Rectal smooth muscle tissue (tissue), 1 donor: ENCODE data around the gene GPR18.

Experiments used
- H3K27ac ChIP-seq: one replicate; pipeline ENCODE4 v1.7.0; 2013; ENCODE audit warnings: low read depth, low read length, inconsistent platforms
- H3K27me3 ChIP-seq: one replicate; pipeline ENCODE4 v1.7.0; 2013; ENCODE audit warnings: low read length; ENCODE audit not compliant: control insufficient read depth, insufficient read depth
- H3K36me3 ChIP-seq: one replicate; pipeline ENCODE4 v1.7.0; 2013; ENCODE audit warnings: low read length; ENCODE audit not compliant: control insufficient read depth, insufficient read depth
- H3K4me1 ChIP-seq: one replicate; pipeline ENCODE4 v1.7.0; 2013; ENCODE audit warnings: low read length; ENCODE audit not compliant: control insufficient read depth, insufficient read depth
- H3K4me3 ChIP-seq: one replicate; pipeline ENCODE4 v1.7.0; 2013; ENCODE audit warnings: low read length
- H3K9ac ChIP-seq: one replicate; pipeline ENCODE4 v1.7.0; 2013; ENCODE audit warnings: low read length

Gene GPR18

GRCh38 chr13:99288089-99288488 lies 29.9 kb upstream of the GPR18 start:
- Histone ChIP-seq H3K4me1 (peaks cover 4% of the 10 kb centered on the region), H3K4me3 (no peak overlapping the region), H3K9ac (no peak overlapping the region), H3K27ac (no peak overlapping the region), H3K27me3 (no peaks in the 10 kb centered on the region), H3K36me3 (no peaks in the 10 kb centered on the region)

DNA sequence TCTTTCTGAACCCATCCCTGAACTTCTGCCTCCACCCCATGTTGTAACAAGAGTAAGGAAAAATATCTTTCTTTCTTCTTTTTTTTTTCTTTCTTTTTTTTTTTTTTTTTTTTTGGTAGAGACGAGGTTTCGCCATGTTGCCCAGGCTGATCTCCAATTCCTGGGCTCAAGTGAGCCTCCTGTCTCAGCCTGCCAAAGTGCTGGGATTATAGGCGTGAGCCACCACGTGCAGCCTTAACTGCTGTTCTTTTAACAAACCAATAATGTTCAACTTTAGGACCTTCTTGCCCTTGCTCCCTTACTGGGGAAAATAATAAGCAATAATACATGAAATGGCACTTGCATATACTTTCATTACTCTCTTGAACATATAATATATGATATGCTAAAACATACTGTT lies 29.4 kb upstream of the GPR18 start:
- Histone ChIP-seq H3K4me1 (peaks cover 4% of the 10 kb centered on the region), H3K27me3 (no peaks in the 10 kb centered on the region), H3K9ac (no peak overlapping the region), H3K36me3 (no peaks in the 10 kb centered on the region), H3K27ac (no peak overlapping the region), H3K4me3 (no peak overlapping the region)

GRCh38 chr13:99285432-99286182 lies 27.4 kb upstream of the GPR18 start:
- no peak overlapping the region for H3K27ac ChIP-seq
- peaks cover 7% of the 10 kb centered on the region for H3K4me1 ChIP-seq
- no peaks in the 10 kb centered on the region for H3K27me3 ChIP-seq
- H3K4me3 ChIP-seq: no peak overlapping the region
- no peaks in the 10 kb centered on the region for H3K36me3 ChIP-seq
- no peak overlapping the region for H3K9ac ChIP-seq

DNA sequence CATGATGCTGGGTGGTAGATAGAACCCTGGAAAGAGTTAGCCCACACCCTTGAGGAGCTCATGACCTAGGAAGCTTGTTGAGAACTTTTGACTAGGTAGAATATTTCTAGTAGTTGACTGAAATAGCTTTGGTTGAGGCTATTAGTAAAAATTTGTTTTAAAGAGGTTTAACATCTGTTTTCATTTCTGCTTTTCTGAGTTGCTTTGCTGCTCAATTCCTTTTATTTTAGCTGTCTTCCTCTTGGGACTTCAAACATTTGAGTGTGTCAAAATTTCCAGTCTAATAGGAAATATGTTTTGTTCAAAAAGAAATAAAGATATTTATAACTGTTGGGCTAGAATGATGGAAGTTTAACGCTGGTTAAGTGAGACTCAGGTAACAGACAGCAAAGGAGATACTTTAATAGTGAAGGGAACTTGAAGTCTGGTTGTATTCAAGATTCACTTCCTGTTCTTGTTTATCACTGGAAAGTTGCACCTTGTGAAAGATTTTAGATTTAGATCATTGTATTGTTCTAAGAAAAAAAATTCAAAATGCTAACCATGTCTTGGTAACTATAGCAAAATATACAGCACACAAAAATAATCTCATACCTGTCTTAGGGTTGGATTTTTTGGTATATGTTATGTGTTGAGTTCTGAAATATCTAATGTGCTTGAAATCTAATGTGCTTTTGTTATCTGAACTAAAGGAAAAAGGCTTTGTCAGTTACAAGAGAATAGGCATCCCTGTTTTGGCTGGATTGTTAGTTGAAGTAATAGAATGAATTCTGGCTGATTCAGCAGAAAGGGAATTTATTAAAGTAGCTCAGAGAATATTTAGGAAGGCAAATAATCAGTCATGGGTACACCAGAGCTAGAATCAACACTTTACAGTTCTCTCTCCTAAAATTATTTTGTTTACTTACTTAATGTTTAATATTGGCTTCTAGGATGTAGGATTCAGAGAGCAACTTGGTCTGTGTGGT lies 24.4 kb upstream of the GPR18 start:
- peaks cover 7% of the 10 kb centered on the region for H3K4me1 ChIP-seq
- H3K36me3 ChIP-seq: no peaks in the 10 kb centered on the region
- no peaks in the 10 kb centered on the region for H3K27me3 ChIP-seq
- H3K9ac ChIP-seq: no peak overlapping the region
- H3K4me3 ChIP-seq: no peak overlapping the region
- H3K27ac ChIP-seq: peak overlapping the region; percentile 27

DNA sequence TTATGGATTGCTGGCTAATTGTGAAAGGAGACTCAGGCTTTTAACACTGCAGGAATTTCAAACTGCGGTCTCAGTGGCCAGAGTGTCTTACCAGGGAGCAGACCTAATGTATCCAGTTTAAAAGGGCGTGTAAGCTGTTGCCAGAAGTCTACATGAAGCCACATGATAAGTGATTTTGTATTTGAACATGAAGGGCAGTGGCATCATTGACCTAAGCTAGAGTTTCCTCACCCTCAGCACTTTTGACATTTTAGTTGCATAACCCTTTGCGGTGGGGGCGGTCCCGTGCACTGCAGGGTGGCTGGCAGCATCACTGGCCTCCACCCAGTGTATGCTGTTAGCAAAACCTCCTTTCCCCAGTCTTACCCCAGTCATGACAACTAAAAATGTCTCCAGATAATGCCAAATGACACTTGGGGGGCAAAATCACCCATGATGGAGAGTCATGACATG lies 23.7 kb upstream of the GPR18 start:
- Histone ChIP-seq H3K27me3 (no peaks in the 10 kb centered on the region), H3K36me3 (no peaks in the 10 kb centered on the region), H3K4me3 (no peak overlapping the region), H3K27ac (peak overlapping the region; percentile 27), H3K4me1 (peaks cover 7% of the 10 kb centered on the region), H3K9ac (no peak overlapping the region)

GRCh38 chr13:99280166-99280565 lies 22.0 kb upstream of the GPR18 start:
- H3K4me1 ChIP-seq: peaks cover 3% of the 10 kb centered on the region
- no peak overlapping the region for H3K27ac ChIP-seq
- no peaks in the 10 kb centered on the region for H3K36me3 ChIP-seq
- no peak overlapping the region for H3K4me3 ChIP-seq
- no peak overlapping the region for H3K9ac ChIP-seq
- no peaks in the 10 kb centered on the region for H3K27me3 ChIP-seq

GRCh38 chr13:99279637-99280036 lies 21.5 kb upstream of the GPR18 start:
- H3K4me1 ChIP-seq: peaks cover 3% of the 10 kb centered on the region
- H3K27ac ChIP-seq: no peak overlapping the region
- no peaks in the 10 kb centered on the region for H3K27me3 ChIP-seq
- no peak overlapping the region for H3K4me3 ChIP-seq
- no peaks in the 10 kb centered on the region for H3K36me3 ChIP-seq
- no peak overlapping the region for H3K9ac ChIP-seq

- H3K4me1 ChIP-seq: peaks cover 3% of the 10 kb centered on the region
- H3K9ac ChIP-seq: no peak overlapping the region
- H3K4me3 ChIP-seq: no peak overlapping the region
- no peak overlapping the region for H3K27ac ChIP-seq
- no peaks in the 10 kb centered on the region for H3K36me3 ChIP-seq
- H3K27me3 ChIP-seq: no peaks in the 10 kb centered on the region
Observed at GRCh38 chr13:99278843-99279242, 20.7 kb upstream of the GPR18 start.

DNA sequence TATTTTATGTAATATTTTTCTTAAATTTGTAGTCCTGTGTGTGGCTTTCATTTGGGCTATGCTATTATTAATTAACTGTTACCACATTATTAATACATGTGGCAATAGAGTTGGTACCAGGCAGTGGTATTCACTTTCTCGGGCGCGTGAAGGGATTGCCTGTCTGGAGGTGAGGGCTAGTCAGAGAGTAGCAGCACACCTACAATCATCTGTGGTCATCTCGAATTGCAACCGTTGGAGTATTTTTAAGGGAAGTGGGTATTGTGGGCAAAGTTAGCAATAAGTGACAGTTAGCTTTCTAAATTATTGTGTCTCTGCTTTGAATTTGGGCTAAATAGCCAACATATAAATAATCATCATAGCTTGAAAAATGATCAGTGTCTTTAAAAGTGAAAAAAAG lies 20.0 kb upstream of the GPR18 start:
- no peaks in the 10 kb centered on the region for H3K27me3 ChIP-seq
- H3K27ac ChIP-seq: no peak overlapping the region
- no peaks in the 10 kb centered on the region for H3K36me3 ChIP-seq
- H3K4me1 ChIP-seq: peaks cover 3% of the 10 kb centered on the region
- H3K4me3 ChIP-seq: no peak overlapping the region
- no peak overlapping the region for H3K9ac ChIP-seq

DNA sequence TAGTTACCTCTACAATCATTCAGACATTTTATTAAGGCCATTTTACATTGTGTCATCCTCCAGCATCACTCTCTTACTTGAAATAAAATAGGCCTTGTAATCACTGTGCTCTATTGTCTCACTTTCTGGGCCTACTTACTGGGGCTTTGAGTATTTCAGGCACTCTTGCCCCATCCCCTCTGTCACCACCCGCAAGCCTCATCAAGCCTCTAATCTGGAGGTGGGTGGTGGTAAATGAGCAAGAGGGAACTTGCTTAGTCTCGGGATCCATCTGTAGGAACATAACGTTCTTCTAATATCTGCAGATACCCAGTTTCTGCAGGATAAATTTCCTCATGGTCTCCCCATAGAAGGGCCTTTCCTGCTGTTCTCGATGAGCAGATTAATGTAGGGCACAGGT lies 19.4 kb upstream of the GPR18 start:
- Histone ChIP-seq H3K27me3 (no peaks in the 10 kb centered on the region), H3K27ac (no peak overlapping the region), H3K4me3 (no peak overlapping the region), H3K4me1 (peaks cover 3% of the 10 kb centered on the region), H3K9ac (no peak overlapping the region), H3K36me3 (no peaks in the 10 kb centered on the region)

DNA sequence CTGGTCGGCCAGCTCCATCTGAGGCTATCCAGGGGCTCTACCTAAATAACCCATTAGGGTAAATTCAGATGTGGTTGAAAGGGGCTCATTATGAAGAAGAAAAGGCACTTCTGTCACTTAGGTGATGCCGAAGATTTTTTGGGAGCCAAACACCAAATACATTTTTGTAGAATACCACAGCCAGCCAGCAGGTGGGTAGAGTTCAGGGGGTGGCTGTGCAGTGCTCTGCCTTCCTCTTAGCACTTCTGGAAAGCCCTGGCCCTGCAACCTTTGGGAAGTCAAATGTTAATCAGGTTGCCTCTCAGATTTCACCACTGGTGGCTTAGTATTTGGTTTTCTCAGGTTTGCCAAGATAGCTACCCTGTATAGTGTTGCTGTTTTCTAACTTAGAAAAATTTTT lies 18.5 kb upstream of the GPR18 start:
- no peak overlapping the region for H3K27ac ChIP-seq

DNA sequence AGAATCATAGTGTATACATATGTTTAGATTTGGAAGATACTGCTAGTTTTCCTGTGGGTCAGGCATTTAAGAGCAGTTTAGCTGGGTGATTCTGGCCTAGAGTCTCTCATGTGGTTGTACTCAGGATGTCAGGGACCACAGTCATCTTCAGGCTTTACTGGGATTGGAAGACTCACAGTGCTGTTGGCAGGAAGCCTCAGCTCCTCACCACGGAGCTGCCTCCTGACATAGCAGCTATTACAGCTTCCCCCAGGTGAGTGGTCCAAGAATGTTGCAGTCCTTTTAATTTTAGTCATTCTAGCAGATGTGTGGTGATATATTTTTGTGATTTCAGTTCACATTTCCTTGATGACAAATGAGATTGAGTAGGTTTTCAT lies 16.9 kb upstream of the GPR18 start:
- Histone ChIP-seq H3K27me3 (no peaks in the 10 kb centered on the region), H3K4me1 (no peaks in the 10 kb centered on the region), H3K9ac (no peak overlapping the region), H3K4me3 (no peak overlapping the region), H3K36me3 (no peaks in the 10 kb centered on the region), H3K27ac (no peak overlapping the region)

More for the DNA sequence above, 18.5 kb upstream of the GPR18 start:
- H3K4me3 ChIP-seq: no peak overlapping the region
- H3K27me3 ChIP-seq: no peaks in the 10 kb centered on the region
- no peaks in the 10 kb centered on the region for H3K4me1 ChIP-seq
- H3K36me3 ChIP-seq: no peaks in the 10 kb centered on the region
- H3K9ac ChIP-seq: no peak overlapping the region
